IPS-20b (cell line): ENCODE measurements around the gene KCNQ1.

ENCODE experiments used
- H3K27ac ChIP-seq: one replicate; pipeline ENCODE4 v1.5.1; 2013; ENCODE audit warnings: low read length
- H3K27me3 ChIP-seq: 2 replicates; pipeline ENCODE4 v1.6.1; 2013; ENCODE audit warnings: mild to moderate bottlenecking, low read length, inconsistent platforms; ENCODE audit not compliant: insufficient read depth
- H3K36me3 ChIP-seq: 2 replicates; pipeline ENCODE4 v1.6.1; 2013; ENCODE audit warnings: low read depth, mild to moderate bottlenecking, inconsistent platforms, low read length, moderate library complexity; ENCODE audit not compliant: insufficient read depth
- H3K4me1 ChIP-seq: 2 replicates; pipeline ENCODE4 v1.6.1; 2013; ENCODE audit warnings: mild to moderate bottlenecking, control low read depth, inconsistent platforms, low read length, moderate library complexity; ENCODE audit not compliant: insufficient read depth
- H3K4me3 ChIP-seq: 2 replicates; pipeline ENCODE4 v1.5.1; 2013; ENCODE audit warnings: mild to moderate bottlenecking, low read length, inconsistent platforms
- H3K9ac ChIP-seq: 2 replicates; pipeline ENCODE4 v1.6.1; 2013; ENCODE audit warnings: low read depth, mild to moderate bottlenecking, inconsistent platforms, low read length, moderate library complexity
- H3K9me3 ChIP-seq: 2 replicates; pipeline ENCODE4 v1.6.1; 2013; ENCODE audit warnings: mild to moderate bottlenecking, low read depth, low read length, inconsistent platforms; ENCODE audit not compliant: insufficient read depth

KCNQ1 gene

DNA sequence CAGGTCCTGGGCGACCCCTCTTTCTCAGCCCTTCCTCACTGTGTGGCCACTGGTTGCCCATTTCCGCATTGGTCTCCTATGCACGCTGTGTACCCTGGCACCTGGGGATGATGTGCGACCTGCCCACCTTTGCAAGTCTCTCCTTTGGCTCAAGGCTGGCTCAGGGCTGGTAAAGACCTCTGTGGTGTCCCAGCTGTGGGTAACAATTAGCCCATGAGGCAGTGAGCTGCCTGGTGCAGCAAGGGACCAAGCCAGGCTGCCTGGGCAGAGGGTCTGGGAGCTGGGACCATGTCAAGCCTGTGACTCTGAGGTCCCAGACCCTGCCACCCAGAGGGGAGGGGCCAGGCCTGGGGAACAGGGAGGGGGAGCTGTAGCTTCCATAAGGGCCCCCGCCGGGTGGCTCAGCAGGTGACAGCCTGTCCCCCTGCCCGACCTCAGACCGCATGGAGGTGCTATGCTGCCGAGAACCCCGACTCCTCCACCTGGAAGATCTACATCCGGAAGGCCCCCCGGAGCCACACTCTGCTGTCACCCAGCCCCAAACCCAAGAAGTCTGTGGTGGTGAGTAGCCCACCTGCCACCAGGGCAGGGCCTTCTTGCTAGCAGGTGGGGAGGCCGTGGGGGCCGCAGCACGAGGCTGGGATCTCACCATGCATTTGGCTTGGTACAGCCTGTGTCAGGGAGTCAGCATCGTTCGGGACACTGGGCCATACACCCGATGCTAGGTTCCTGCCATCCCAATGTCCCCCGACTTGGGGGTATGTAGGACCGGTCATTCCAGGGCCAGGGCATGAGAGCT is 142.5 kb downstream of the KCNQ1 start:
- Histone ChIP-seq H3K27ac (no peak overlapping the region), H3K4me3 (no peak overlapping the region), H3K4me1 (no peaks in the 10 kb centered on the region), H3K36me3 (no peaks in the 10 kb centered on the region), H3K9me3 (no peaks in the 10 kb centered on the region), H3K9ac (no peak overlapping the region), H3K27me3 (peaks cover 100% of the 10 kb centered on the region)

DNA sequence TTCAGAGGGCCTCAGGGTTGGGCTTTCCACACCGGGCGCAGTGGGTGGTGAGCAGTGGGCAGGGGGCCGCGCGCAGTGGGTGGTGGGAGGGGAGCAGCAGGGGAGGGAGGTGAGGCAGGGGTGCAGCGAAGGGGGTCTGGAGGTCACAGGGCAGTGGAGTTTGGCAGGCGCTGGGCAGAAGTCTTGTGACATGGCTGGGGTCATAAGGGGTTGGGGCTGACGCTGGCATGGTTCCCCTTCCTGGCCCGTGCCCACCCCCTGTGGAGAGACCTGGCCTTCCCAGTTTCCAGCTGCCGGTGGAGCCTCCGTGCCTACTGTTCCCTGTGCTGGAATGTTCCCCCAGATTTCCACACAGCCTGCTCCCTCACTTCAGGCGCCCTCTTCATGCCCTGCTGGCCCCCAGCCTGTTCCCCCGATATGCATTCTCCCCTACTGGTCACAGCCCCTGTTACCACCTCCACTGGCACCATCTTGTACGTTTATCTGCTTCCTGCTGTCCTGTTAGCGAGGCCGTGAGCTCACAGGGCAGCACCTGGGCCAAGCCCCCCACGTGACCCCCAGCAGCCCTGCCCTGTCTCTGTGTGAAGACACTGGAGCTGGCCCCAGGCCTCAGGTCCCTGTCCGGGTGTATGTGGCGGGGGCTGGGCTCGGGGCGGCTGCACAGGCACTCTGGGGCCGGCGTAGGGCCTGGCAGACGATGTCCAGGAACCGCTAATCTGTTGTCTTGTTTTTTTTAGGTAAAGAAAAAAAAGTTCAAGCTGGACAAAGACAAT is 143.4 kb downstream of the KCNQ1 start:
- Histone ChIP-seq H3K9ac (no peak overlapping the region), H3K27me3 (peaks cover 100% of the 10 kb centered on the region), H3K36me3 (no peaks in the 10 kb centered on the region), H3K27ac (no peak overlapping the region), H3K4me3 (no peak overlapping the region), H3K4me1 (no peaks in the 10 kb centered on the region), H3K9me3 (no peaks in the 10 kb centered on the region)

DNA sequence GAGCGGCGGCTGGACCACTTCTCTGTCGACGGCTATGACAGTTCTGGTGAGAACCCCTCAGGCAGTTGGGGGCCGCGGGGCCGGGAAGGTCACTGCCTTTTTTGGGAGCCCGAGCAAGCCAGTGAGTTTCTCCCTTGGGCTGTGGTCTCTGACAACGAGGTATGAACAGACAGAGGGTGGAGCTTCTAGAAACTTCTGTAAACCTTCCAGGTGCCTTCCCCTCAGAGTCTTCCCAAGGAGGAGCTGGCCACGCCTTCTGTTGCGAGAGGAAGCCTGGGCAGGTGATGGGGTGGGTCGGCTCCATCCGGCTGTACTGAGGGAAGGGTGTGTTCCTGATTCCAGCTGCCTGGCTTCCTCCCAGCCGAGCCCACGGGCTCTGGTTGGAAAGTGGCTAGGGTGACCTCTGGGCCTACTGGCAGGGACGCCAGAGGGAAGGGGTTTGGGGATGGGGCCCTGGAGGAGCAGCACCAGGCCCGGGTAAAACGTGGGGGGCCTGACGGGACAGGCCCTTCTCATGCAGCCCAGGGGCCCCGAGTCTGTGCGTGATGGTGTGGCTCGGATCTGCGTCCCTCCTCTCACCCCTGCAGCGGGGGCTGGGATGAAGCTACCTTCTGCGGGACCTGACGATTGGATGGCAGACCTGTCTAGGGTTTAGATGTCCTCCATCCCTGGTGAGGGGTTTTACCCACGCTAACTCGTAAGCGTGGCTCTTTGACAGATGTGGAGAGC is 144.2 kb downstream of the KCNQ1 start:
- H3K27ac ChIP-seq = no peak overlapping the region
- no peak overlapping the region for H3K9ac ChIP-seq
- H3K36me3 ChIP-seq = no peaks in the 10 kb centered on the region
- peaks cover 100% of the 10 kb centered on the region for H3K27me3 ChIP-seq
- no peaks in the 10 kb centered on the region for H3K4me1 ChIP-seq
- H3K4me3 ChIP-seq = no peak overlapping the region
- no peaks in the 10 kb centered on the region for H3K9me3 ChIP-seq

DNA sequence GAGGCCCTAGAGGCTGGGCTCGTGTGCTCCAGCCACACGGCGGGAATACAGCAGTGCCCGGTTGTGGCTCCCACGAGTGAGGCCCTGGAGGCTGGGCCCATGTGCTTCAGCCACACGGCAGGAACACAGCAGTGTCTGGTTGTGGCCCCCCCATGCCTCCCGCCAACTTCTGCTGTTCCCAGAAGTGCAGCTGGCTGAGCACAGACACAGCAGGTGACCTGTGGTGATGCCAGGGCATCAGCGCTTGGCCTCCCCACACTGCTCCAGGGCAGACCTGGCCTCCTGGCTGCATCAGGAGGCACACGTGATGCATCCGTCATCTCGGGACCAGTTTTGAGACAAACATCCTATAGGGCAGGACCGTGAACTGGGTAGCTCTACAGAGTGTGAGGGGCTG is 144.7 kb downstream of the KCNQ1 start:
- Histone ChIP-seq H3K9ac (no peak overlapping the region), H3K4me1 (no peaks in the 10 kb centered on the region), H3K27me3 (peaks cover 100% of the 10 kb centered on the region), H3K9me3 (no peaks in the 10 kb centered on the region), H3K27ac (no peak overlapping the region), H3K4me3 (no peak overlapping the region), H3K36me3 (no peaks in the 10 kb centered on the region)

DNA sequence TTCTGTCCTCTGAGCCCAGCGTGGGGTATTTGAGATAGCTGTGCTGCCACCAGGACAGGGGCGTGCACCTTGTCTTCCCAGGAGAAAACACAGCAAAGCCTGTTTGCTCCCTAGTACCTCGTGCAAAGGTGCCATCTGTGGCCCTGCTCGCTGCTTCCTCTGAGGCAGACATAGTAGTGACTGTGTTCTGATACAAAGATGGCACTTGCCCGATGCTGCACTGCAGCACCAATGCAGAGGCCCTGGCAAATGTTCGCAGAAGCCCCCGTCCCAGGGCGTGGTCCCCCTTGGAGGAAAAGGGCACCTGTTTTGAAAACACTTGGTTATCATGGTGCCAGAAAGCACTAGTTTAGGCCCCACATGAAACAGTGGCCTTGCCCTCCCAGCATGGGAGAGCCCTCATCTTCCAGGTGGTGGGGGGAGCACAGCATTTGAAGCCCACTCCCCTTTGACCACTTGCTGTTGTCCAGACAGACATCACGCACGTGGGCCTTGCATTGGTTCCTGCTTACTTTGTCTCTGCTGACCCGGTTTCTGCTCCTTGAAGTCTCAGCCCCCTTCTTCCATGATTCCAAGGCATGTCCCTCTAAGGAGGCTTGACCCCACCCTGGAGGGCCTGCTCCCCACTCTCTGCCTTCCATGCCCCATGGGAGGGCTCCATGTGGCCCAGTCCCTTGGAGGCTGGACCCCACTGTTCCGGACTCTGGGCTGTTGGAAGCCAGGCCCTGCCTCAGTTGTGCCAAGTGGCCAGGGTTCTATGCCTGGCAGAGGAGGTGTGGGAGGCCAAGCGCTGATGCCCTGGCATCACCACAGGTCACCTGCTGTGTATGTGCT is 145.5 kb downstream of the KCNQ1 start:
- H3K27me3 ChIP-seq = peaks cover 100% of the 10 kb centered on the region
- H3K9ac ChIP-seq = no peak overlapping the region
- H3K27ac ChIP-seq = no peak overlapping the region
- no peak overlapping the region for H3K4me3 ChIP-seq
- H3K36me3 ChIP-seq = no peaks in the 10 kb centered on the region
- no peaks in the 10 kb centered on the region for H3K9me3 ChIP-seq
- H3K4me1 ChIP-seq = no peaks in the 10 kb centered on the region

DNA sequence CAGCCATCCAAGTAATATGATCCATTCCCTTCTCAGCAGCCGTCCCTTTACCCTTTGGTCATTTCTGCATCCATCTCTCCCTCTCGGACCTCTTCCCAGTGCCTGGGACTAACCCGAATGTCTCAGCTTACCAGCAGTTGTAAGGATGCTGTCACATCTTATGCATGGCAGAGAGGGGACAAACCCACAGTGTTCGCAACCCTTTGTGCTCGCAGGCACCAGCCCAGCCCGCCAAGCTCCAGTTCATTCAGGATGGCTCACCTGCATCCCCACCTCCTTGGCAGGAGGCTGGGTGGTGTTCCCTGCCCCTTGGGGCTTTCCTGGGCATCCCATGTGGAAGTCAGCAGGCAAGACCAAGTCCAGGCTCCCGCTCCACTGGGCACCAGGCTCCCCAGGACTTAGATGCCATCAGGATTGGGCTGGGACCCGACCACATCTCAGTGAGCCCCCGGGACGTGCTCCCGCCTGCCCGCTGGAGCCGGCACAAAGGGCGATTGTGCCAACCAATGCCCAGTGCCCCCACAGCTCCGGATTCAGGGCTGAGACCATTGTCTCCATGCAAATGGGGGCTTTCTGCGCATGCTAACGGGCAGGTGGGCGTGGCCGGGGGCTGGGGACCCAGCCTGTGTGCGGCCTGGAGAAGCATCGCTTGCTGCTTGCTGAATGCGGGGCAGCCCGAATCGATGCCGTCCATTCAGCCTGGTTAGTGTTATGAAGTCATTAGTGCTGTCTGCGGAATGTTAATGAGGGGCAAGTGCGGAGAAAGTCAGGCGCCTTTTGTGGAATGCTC is 146.4 kb downstream of the KCNQ1 start:
- H3K36me3 ChIP-seq = no peaks in the 10 kb centered on the region
- H3K9ac ChIP-seq = no peak overlapping the region
- peaks cover 100% of the 10 kb centered on the region for H3K27me3 ChIP-seq
- no peak overlapping the region for H3K27ac ChIP-seq
- H3K4me1 ChIP-seq = no peaks in the 10 kb centered on the region
- H3K9me3 ChIP-seq = no peaks in the 10 kb centered on the region
- H3K4me3 ChIP-seq = no peak overlapping the region

DNA sequence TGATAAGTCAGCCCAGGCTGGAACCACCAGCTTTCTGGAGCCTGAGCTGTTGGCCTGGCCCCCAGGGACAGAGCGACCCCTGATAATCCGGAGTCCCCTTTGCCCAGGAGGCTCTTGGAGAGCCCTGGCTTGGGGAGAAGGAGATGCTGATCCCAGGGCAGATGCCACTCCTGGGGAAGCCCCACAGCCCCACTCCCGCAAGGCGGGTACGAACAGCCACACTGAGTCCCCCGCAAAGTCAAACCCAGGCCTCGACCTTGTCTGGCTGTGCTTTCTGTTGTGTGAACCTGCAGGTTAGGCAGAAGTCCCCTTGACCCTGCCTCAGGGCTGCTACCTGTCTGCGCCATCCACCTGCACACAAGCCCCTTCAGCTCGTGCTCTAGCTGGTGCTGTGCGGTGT is 147.0 kb downstream of the KCNQ1 start:
- Histone ChIP-seq H3K9ac (no peak overlapping the region), H3K4me3 (no peak overlapping the region), H3K36me3 (no peaks in the 10 kb centered on the region), H3K9me3 (no peaks in the 10 kb centered on the region), H3K27ac (no peak overlapping the region), H3K4me1 (no peaks in the 10 kb centered on the region), H3K27me3 (peaks cover 99% of the 10 kb centered on the region)

DNA sequence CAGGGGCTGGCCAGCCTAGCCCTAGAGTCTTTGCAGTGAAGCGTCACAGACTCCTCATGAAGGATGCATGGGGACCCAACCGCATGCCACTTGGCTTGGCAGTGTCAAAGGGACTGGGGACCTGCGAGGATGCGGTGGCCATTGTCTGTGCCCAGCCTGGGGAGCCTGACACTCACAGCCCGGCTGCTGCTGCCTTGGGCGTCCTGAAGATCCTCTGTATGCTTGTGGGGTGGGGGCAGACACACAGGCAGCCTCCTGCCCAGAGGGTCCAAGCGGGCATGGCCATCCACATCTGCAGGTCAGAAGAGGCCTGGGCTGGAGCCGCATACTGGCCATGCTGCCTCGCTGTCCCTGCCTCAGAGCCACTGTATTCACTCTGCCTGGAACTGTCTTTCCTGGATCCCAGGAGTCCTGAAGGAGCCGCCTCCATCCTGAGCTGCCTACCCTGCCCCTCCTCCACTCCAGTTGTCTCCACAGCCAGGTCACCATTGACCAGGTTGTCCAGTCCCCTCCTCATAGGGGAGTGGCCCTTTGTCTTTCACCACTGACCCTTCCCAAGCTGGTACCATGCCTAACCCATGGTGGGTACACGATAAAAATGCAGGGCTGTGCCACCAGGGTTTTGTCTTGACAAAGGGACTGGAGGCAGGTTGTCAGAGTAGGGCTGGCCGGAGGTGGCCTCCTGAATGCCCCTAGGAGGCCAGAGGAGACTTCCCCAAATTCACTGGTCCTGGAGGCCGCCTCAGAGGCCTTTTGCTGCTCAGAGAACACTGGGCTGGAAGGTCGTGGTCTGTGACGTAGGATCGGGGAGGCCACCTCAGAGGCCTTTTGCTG is 148.0 kb downstream of the KCNQ1 start:
- peaks cover 5% of the 10 kb centered on the region; the same call in 1 of the 2 replicates for H3K9me3 ChIP-seq
- no peaks in the 10 kb centered on the region for H3K36me3 ChIP-seq
- H3K27ac ChIP-seq = no peak overlapping the region
- no peaks in the 10 kb centered on the region for H3K4me1 ChIP-seq
- H3K27me3 ChIP-seq = peaks cover 99% of the 10 kb centered on the region
- no peak overlapping the region for H3K4me3 ChIP-seq
- H3K9ac ChIP-seq = no peak overlapping the region

DNA sequence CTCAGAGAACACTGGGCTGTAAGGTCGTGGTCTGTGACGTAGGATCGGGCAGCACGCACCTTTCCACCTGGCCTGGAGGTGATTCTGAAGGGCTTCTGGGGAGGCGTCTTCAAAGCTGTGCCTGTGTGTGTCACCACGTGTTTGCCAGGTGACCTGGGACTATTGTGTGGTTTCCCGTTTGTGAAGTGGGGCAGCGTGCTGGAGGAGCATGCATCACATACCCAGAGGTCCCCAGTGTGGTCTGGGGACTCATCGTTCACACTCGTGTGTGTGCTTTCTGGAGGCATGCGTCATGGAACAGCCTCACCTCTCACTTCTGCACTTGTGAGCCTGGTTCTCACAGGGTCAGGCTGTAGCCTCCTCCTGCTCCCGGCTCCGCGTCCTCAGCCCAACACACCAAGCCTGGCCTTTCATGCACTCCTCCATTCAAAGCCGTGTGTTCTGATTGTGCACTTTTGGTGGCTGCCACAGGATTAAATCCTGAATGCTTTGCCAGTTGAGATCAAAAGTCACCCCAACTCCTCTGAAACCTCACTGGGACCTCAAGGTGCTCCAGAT is 148.7 kb downstream of the KCNQ1 start:
- peaks cover 99% of the 10 kb centered on the region for H3K27me3 ChIP-seq
- H3K27ac ChIP-seq = no peak overlapping the region
- H3K4me3 ChIP-seq = no peak overlapping the region
- peaks cover 9% of the 10 kb centered on the region for H3K9me3 ChIP-seq
- no peaks in the 10 kb centered on the region for H3K36me3 ChIP-seq
- H3K9ac ChIP-seq = no peak overlapping the region
- H3K4me1 ChIP-seq = no peaks in the 10 kb centered on the region

DNA sequence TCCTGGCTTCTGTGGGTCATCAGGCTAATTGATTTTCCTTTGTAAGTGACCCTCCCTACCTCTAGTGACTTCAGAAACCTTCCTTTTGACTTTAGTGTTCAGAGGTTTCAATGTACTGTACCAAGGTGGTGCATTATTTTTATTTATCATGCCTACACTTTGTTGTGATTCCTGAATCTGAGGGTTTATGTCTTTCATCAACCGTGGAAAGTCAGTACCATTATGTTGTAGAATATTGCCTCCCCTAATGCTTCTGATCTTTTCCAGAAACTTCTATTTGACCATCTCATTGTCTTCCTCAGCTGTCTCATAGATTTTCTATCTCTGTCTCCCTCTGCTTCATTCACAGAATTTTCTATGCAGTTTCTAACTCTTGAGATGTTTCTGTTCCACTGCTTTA is 149.5 kb downstream of the KCNQ1 start:
- Histone ChIP-seq H3K27ac (no peak overlapping the region), H3K9me3 (peaks cover 15% of the 10 kb centered on the region), H3K27me3 (peaks cover 99% of the 10 kb centered on the region)

More for the DNA sequence above, 149.5 kb downstream of the KCNQ1 start:
- Histone ChIP-seq H3K4me3 (no peak overlapping the region), H3K4me1 (no peaks in the 10 kb centered on the region), H3K9ac (no peak overlapping the region), H3K36me3 (no peaks in the 10 kb centered on the region)
